ENCODE measurements around the gene GLRX3.

GRCh38 chr10:130198651-130199050 is 62.5 kb downstream of the GLRX3 start:
- TF ChIP-seq, protein P1, sequence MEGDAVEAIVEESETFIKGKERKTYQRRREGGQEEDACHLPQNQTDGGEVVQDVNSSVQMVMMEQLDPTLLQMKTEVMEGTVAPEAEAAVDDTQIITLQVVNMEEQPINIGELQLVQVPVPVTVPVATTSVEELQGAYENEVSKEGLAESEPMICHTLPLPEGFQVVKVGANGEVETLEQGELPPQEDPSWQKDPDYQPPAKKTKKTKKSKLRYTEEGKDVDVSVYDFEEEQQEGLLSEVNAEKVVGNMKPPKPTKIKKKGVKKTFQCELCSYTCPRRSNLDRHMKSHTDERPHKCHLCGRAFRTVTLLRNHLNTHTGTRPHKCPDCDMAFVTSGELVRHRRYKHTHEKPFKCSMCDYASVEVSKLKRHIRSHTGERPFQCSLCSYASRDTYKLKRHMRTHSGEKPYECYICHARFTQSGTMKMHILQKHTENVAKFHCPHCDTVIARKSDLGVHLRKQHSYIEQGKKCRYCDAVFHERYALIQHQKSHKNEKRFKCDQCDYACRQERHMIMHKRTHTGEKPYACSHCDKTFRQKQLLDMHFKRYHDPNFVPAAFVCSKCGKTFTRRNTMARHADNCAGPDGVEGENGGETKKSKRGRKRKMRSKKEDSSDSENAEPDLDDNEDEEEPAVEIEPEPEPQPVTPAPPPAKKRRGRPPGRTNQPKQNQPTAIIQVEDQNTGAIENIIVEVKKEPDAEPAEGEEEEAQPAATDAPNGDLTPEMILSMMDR (IDR thresholded peaks at IDR 0.05; ENCODE audit: insufficient read depth, low read length, poor library complexity, severe bottlenecking), result no peak
- TF ChIP-seq EZH2phosphoT487 (conservative IDR thresholded peaks at IDR 0.05; ENCODE audit: low read length), result no peak
